Osteoblast (primary cell): ENCODE results near the gene ARHGAP40. TPM values are rescaled to one million over a fixed set of nuclear protein-coding genes. Genes with fewer than 3 reads are reported as not detected.

Experiments used
- DNase-seq: peaks from one replicate; pipeline ENCODE4 v3.0.0; 2011; ENCODE audit warnings: low spot score, mixed read lengths; ENCODE audit not compliant: insufficient read length; ENCODE audit errors: missing footprints
- H2AFZ ChIP-seq: 2 replicates; pipeline ENCODE4 v1.6.0; 2011; ENCODE audit warnings: mild to moderate bottlenecking, low read length
- H3K27ac ChIP-seq: 2 replicates; pipeline ENCODE4 v1.5.1; 2011; ENCODE audit warnings: mild to moderate bottlenecking, low read depth, low read length, moderate library complexity
- H3K27me3 ChIP-seq: 2 replicates; pipeline ENCODE4 v1.6.0; 2012; ENCODE audit warnings: mild to moderate bottlenecking, control low read depth, inconsistent platforms, low read length, moderate library complexity; ENCODE audit not compliant: insufficient read depth
- H3K36me3 ChIP-seq: 2 replicates; pipeline ENCODE4 v1.5.1; 2011; ENCODE audit warnings: mild to moderate bottlenecking, low read length, control low read depth, moderate library complexity; ENCODE audit not compliant: insufficient read depth
- H3K4me1 ChIP-seq: 2 replicates; pipeline ENCODE4 v1.5.1; 2011; ENCODE audit warnings: mild to moderate bottlenecking, low read length, control low read depth, moderate library complexity; ENCODE audit not compliant: insufficient read depth
- H3K4me2 ChIP-seq: 2 replicates; pipeline ENCODE4 v1.6.0; 2011; ENCODE audit warnings: mild to moderate bottlenecking, low read length; ENCODE audit not compliant: insufficient read depth
- H3K4me3 ChIP-seq: fragments of 200-600 bp; sonication (generic); 3 replicates; pipeline ENCODE4 v1.5.1; 2012; ENCODE audit warnings: mild to moderate bottlenecking, low read length, inconsistent platforms; ENCODE audit not compliant: insufficient read depth
- H3K79me2 ChIP-seq: 2 replicates; pipeline ENCODE4 v1.6.0; 2012; ENCODE audit warnings: mild to moderate bottlenecking, low read length, control low read depth, inconsistent platforms; ENCODE audit not compliant: insufficient read depth
- H3K9me3 ChIP-seq: 2 replicates; pipeline ENCODE4 v1.5.1; 2011; ENCODE audit warnings: low read depth, low read length, control low read depth
- H4K20me1 ChIP-seq: 2 replicates; pipeline ENCODE4 v1.6.0; 2012; ENCODE audit warnings: mild to moderate bottlenecking, low read length, control low read depth; ENCODE audit not compliant: insufficient read depth
- total RNA-seq: library from RNA; depleted of rRNA; stranded (reverse); fragments of >200 nt; gene quantifications from 2 replicates; pipeline ENCODE4 v1.2.3, GENCODE V29; 2012
- TF ChIP-seq, protein P1 (sequence below): IDR thresholded peaks from 2 replicates; pipeline ENCODE4 v1.5.1; 2011; ENCODE audit warnings: mild to moderate bottlenecking, low read depth, low read length, moderate library complexity; ENCODE audit errors: extremely low read depth

ARHGAP40 gene
- total RNA-seq, 1 donor = not detected

DNA sequence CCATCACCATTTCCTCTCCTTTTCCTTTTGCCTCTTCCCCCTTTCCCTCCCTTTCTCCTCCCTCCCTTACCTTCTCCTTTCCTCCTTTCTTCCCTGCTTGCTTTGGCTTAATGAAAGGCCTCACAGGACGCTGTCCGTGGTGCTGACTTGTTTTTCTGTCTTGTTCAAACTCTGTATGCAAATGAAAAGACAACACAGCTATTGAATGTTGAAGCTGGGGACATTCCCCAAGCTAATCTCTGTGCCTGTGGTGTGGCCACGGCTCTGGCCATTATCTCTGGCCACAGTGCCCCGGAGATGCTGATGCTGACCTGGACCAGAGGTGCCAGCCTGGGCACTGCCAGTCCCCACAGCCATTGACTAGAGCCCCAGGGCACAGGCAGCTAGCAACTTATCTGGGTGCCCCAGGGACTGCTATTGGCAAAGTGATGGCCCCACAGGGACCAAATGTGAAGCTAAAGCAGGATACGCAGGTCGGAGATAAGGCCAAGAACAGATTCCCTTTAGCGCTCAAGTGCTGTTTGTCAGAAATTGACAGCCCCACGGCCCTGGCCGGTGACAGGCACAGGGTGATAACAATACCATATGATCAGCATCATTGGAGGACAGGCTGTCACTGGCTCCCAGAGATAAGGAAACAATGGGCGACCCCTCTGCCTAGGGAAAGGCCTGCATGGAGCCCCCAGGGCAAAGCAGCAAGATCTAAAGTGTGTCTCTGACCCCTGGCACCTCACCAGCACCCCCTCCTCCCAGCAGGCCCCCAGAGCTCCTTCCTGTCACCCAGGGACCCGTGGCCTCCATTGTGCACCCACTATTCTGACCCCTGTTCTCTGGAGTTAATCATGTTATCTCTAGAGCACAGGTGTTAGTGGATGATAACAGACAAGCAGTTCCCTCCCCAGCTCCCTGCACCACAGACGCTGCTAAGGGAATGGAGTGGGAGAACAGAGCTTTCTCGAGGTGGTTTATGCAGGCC is 91.1 kb downstream of the ARHGAP40 start:
- Histone ChIP-seq H3K36me3 (no peaks in the 10 kb centered on the region), H3K27me3 (no peaks in the 10 kb centered on the region), H3K27ac (no peak overlapping the region), H3K4me2 (no peak overlapping the region), H3K4me3 (no peak overlapping the region), H3K4me1 (no peaks in the 10 kb centered on the region), H3K79me2 (no peaks in the 10 kb centered on the region), H3K9me3 (no peaks in the 10 kb centered on the region), H2AFZ (no peak overlapping the region), H4K20me1 (peaks cover 3% of the 10 kb centered on the region)
- TF ChIP-seq, protein P1, sequence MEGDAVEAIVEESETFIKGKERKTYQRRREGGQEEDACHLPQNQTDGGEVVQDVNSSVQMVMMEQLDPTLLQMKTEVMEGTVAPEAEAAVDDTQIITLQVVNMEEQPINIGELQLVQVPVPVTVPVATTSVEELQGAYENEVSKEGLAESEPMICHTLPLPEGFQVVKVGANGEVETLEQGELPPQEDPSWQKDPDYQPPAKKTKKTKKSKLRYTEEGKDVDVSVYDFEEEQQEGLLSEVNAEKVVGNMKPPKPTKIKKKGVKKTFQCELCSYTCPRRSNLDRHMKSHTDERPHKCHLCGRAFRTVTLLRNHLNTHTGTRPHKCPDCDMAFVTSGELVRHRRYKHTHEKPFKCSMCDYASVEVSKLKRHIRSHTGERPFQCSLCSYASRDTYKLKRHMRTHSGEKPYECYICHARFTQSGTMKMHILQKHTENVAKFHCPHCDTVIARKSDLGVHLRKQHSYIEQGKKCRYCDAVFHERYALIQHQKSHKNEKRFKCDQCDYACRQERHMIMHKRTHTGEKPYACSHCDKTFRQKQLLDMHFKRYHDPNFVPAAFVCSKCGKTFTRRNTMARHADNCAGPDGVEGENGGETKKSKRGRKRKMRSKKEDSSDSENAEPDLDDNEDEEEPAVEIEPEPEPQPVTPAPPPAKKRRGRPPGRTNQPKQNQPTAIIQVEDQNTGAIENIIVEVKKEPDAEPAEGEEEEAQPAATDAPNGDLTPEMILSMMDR = no peak
- DNase-seq = no peak

DNA sequence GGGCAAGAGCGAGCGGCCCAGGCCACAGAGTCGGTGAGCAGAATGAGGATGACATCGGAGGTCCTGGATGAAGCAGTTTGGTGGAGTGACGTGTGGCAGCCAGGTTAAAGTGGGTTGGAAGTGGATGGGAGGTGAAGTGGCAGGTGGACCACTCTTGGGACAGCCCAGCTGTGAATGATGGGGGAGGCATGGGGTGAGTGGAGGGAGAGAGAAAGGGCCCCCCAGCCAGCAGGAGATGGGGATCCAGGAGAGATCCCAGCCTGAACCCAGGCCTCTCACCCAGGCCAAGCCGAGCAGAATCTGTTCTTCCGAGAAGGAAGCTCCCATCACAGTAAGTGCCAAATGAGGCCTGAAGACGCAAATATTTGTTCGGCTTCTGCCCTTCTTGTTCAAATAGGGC is 95.7 kb downstream of the ARHGAP40 start:
- peaks cover 3% of the 10 kb centered on the region for H3K27me3 ChIP-seq
- no peak for DNase-seq
- peaks cover 3% of the 10 kb centered on the region for H4K20me1 ChIP-seq
- no peaks in the 10 kb centered on the region for H3K9me3 ChIP-seq
- no peak overlapping the region for H3K4me2 ChIP-seq
- TF ChIP-seq, protein P1 = no peak
- H2AFZ ChIP-seq = no peak overlapping the region
- H3K79me2 ChIP-seq = no peaks in the 10 kb centered on the region
- no peak overlapping the region for H3K4me3 ChIP-seq
- no peaks in the 10 kb centered on the region for H3K36me3 ChIP-seq
- no peaks in the 10 kb centered on the region for H3K4me1 ChIP-seq
- no peak overlapping the region for H3K27ac ChIP-seq

DNA sequence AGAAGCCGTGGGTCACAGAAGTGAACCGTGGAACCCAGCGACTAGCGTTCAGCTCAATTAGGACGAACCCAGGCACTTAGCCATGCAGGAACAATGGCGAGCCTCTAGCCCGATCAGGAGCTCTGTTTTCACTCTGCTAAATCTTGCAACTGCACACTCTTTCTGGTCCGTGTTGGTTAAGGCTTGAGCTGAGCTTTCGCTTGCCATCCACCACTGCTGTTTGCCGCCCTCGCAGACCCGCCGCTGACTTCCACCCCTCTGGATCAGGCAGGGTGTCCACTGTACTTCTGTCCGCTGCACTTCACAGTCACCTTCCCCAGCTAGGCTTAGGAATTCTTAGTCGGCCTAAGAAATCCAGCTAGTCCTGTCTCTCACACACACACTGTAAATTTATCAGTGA is 96.9 kb downstream of the ARHGAP40 start:
- TF ChIP-seq, protein P1 = no peak
- no peak overlapping the region for H3K4me3 ChIP-seq
- no peak overlapping the region for H2AFZ ChIP-seq
- DNase-seq = no peak
- H3K79me2 ChIP-seq = no peaks in the 10 kb centered on the region
- no peaks in the 10 kb centered on the region for H4K20me1 ChIP-seq
- H3K4me1 ChIP-seq = no peaks in the 10 kb centered on the region
- no peak overlapping the region for H3K27ac ChIP-seq
- no peak overlapping the region for H3K4me2 ChIP-seq
- peaks cover 7% of the 10 kb centered on the region for H3K27me3 ChIP-seq
- no peaks in the 10 kb centered on the region for H3K36me3 ChIP-seq
- H3K9me3 ChIP-seq = no peaks in the 10 kb centered on the region

DNA sequence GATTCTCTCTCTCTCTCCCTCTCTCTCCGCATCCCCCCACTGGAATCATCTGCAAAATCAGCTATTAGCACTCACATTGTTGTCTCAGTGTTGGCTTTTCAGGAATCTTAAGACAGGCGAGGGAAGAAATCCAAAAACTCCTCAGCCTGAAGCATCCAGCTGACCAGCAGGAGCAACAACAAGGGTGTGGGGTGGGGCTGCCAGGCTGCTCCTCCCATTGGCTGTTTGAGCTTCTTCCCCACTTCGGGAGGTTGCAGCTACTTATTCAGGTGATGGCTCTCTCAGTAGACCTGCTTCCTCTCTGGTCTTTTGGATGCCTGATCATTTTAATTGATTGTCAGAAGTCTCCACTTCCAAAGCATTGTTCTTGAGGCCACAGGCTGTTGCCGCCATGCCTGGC is 98.5 kb downstream of the ARHGAP40 start:
- Histone ChIP-seq H3K4me3 (no peak overlapping the region), H3K27ac (no peak overlapping the region), H3K4me2 (no peak overlapping the region), H3K36me3 (no peaks in the 10 kb centered on the region), H2AFZ (no peak overlapping the region), H3K79me2 (no peaks in the 10 kb centered on the region), H3K4me1 (no peaks in the 10 kb centered on the region), H4K20me1 (no peaks in the 10 kb centered on the region), H3K27me3 (peaks cover 9% of the 10 kb centered on the region), H3K9me3 (no peaks in the 10 kb centered on the region)
- TF ChIP-seq, protein P1 = no peak
- no peak for DNase-seq
